Measurements from ENCODE around the gene MYRIP.

The MYRIP gene

GRCh38 chr3:40242216-40242615, 432.8 kb downstream of the MYRIP start:
- Histone ChIP-seq H3K4me3 (ENCODE audit: insufficient read length, low read depth) (no peak overlapping the region), H3K9me3 (ENCODE audit: insufficient read depth, low read length) (no peaks in the 10 kb centered on the region), H3K27me3 (ENCODE audit: insufficient read depth, insufficient read length) (no peaks in the 10 kb centered on the region), H3K9ac (ENCODE audit: insufficient read length, low read depth) (no peak overlapping the region), H3K36me3 (ENCODE audit: insufficient read depth, insufficient read length, low read length) (no peaks in the 10 kb centered on the region), H3K4me1 (ENCODE audit: insufficient read depth, insufficient read length) (no peaks in the 10 kb centered on the region)
- TF ChIP-seq ZNF274 (IDR thresholded peaks at IDR 0.05; ENCODE audit: low read depth, low read length) (no peak), SUZ12 (IDR thresholded peaks at IDR 0.05; ENCODE audit: extremely low read depth, insufficient read depth, insufficient read length) (no peak), YY1 (IDR thresholded peaks at IDR 0.05; ENCODE audit: insufficient read depth, insufficient read length) (no peak)
- no peak for DNase-seq (ENCODE audit: low read depth, low spot score)

- Histone ChIP-seq H3K4me3 (ENCODE audit: insufficient read length, low read depth) (no peak overlapping the region), H3K27me3 (ENCODE audit: insufficient read depth, insufficient read length) (no peaks in the 10 kb centered on the region), H3K4me1 (ENCODE audit: insufficient read depth, insufficient read length) (no peaks in the 10 kb centered on the region), H3K9me3 (ENCODE audit: insufficient read depth, low read length) (no peaks in the 10 kb centered on the region), H3K36me3 (ENCODE audit: insufficient read depth, insufficient read length, low read length) (no peaks in the 10 kb centered on the region), H3K9ac (ENCODE audit: insufficient read length, low read depth) (no peak overlapping the region)
- TF ChIP-seq SUZ12 (IDR thresholded peaks at IDR 0.05; ENCODE audit: extremely low read depth, insufficient read depth, insufficient read length) = no peak
- no peak for TF ChIP-seq YY1 (IDR thresholded peaks at IDR 0.05; ENCODE audit: insufficient read depth, insufficient read length)
- TF ChIP-seq ZNF274 (IDR thresholded peaks at IDR 0.05; ENCODE audit: low read depth, low read length) = no peak
- DNase-seq (ENCODE audit: low read depth, low spot score) = no peak
Measured at GRCh38 chr3:40242638-40243037, 433.2 kb downstream of the MYRIP start.

GRCh38 chr3:40243056-40243455, 433.6 kb downstream of the MYRIP start:
- TF ChIP-seq YY1 (IDR thresholded peaks at IDR 0.05; ENCODE audit: insufficient read depth, insufficient read length) = no peak
- no peak for TF ChIP-seq ZNF274 (IDR thresholded peaks at IDR 0.05; ENCODE audit: low read depth, low read length)
- TF ChIP-seq SUZ12 (IDR thresholded peaks at IDR 0.05; ENCODE audit: extremely low read depth, insufficient read depth, insufficient read length) = no peak
- DNase-seq (ENCODE audit: low read depth, low spot score) = no peak
- H3K9ac ChIP-seq (ENCODE audit: insufficient read length, low read depth) = no peak overlapping the region
- no peaks in the 10 kb centered on the region for H3K36me3 ChIP-seq (ENCODE audit: insufficient read depth, insufficient read length, low read length)
- no peaks in the 10 kb centered on the region for H3K9me3 ChIP-seq (ENCODE audit: insufficient read depth, low read length)
- no peaks in the 10 kb centered on the region for H3K27me3 ChIP-seq (ENCODE audit: insufficient read depth, insufficient read length)
- no peak overlapping the region for H3K4me3 ChIP-seq (ENCODE audit: insufficient read length, low read depth)
- H3K4me1 ChIP-seq (ENCODE audit: insufficient read depth, insufficient read length) = no peaks in the 10 kb centered on the region

DNA sequence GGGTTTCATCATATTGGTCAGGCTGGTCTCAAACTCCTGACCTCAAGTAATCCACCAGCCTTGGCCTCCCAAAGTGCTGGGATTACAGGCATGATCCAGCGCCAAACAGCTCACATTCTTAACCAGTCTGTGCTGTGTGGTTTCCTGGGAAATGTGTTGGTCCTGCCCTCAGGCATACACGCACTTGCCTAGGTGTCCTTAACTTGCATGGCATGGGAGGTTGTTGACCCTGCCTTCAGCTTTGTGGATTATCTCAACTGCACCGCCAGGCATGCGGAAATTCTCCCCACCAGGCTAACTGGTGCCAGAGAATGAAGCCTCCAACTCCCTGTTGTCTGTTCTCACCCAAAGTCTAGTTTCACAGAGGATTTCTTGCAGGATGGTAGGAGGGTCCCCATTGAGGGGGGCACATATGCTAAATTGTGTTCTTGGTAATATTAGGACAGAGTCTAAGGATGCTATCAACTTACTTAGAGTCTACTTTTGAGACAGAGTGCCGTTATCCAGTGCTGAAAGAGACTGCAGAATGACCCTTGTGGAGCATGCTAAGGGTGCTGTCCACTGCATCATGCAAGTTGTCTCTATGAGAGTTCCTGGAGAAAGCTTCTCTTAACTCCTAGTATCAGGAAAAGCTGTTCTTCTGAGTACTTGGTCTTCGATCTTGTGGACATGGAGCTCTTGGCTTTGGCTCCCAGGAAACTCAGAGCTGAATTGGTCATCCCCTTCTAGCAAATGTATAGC, 438.5 kb downstream of the MYRIP start:
- Histone ChIP-seq H3K27me3 (ENCODE audit: insufficient read depth, insufficient read length) (no peaks in the 10 kb centered on the region), H3K36me3 (ENCODE audit: insufficient read depth, insufficient read length, low read length) (no peaks in the 10 kb centered on the region), H3K4me1 (ENCODE audit: insufficient read depth, insufficient read length) (no peaks in the 10 kb centered on the region), H3K9me3 (ENCODE audit: insufficient read depth, low read length) (no peaks in the 10 kb centered on the region), H3K4me3 (ENCODE audit: insufficient read length, low read depth) (no peak overlapping the region), H3K9ac (ENCODE audit: insufficient read length, low read depth) (no peak overlapping the region)
- no peak for DNase-seq (ENCODE audit: low read depth, low spot score)
- no peak for TF ChIP-seq SUZ12 (IDR thresholded peaks at IDR 0.05; ENCODE audit: extremely low read depth, insufficient read depth, insufficient read length)
- no peak for TF ChIP-seq YY1 (IDR thresholded peaks at IDR 0.05; ENCODE audit: insufficient read depth, insufficient read length)
- no peak for TF ChIP-seq ZNF274 (IDR thresholded peaks at IDR 0.05; ENCODE audit: low read depth, low read length)

GRCh38 chr3:40248591-40248990, 439.2 kb downstream of the MYRIP start:
- no peak overlapping the region for H3K9ac ChIP-seq (ENCODE audit: insufficient read length, low read depth)
- no peaks in the 10 kb centered on the region for H3K9me3 ChIP-seq (ENCODE audit: insufficient read depth, low read length)
- no peaks in the 10 kb centered on the region for H3K27me3 ChIP-seq (ENCODE audit: insufficient read depth, insufficient read length)
- H3K36me3 ChIP-seq (ENCODE audit: insufficient read depth, insufficient read length, low read length) = no peaks in the 10 kb centered on the region
- no peak for DNase-seq (ENCODE audit: low read depth, low spot score)
- TF ChIP-seq SUZ12 (IDR thresholded peaks at IDR 0.05; ENCODE audit: extremely low read depth, insufficient read depth, insufficient read length) (no peak), YY1 (IDR thresholded peaks at IDR 0.05; ENCODE audit: insufficient read depth, insufficient read length) (no peak), ZNF274 (IDR thresholded peaks at IDR 0.05; ENCODE audit: low read depth, low read length) (no peak)
- no peaks in the 10 kb centered on the region for H3K4me1 ChIP-seq (ENCODE audit: insufficient read depth, insufficient read length)
- H3K4me3 ChIP-seq (ENCODE audit: insufficient read length, low read depth) = no peak overlapping the region

DNA sequence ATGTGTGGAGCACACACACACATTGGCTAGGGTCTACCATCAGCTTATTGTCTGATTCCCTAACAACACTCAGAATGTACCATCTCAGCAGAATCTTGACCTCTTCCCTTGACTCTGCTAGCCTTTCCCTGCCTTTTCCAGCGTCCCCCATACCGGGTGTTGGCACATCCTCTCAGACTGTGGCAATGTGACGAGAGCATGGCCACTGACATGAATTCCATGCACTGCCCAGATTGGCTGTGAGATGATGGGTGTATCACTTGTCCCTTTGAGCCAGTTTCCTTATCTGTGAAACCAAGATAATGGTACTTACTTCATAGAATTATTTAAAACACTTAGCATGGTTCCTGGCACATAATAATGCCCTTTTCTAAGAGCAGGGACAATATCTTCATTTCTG, 439.8 kb downstream of the MYRIP start:
- TF ChIP-seq YY1 (IDR thresholded peaks at IDR 0.05; ENCODE audit: insufficient read depth, insufficient read length) (no peak), ZNF274 (IDR thresholded peaks at IDR 0.05; ENCODE audit: low read depth, low read length) (no peak), SUZ12 (IDR thresholded peaks at IDR 0.05; ENCODE audit: extremely low read depth, insufficient read depth, insufficient read length) (no peak)
- H3K9me3 ChIP-seq (ENCODE audit: insufficient read depth, low read length) = no peaks in the 10 kb centered on the region
- DNase-seq (ENCODE audit: low read depth, low spot score) = no peak
- H3K36me3 ChIP-seq (ENCODE audit: insufficient read depth, insufficient read length, low read length) = no peaks in the 10 kb centered on the region
- no peak overlapping the region for H3K4me3 ChIP-seq (ENCODE audit: insufficient read length, low read depth)
- no peaks in the 10 kb centered on the region for H3K27me3 ChIP-seq (ENCODE audit: insufficient read depth, insufficient read length)
- no peak overlapping the region for H3K9ac ChIP-seq (ENCODE audit: insufficient read length, low read depth)
- no peaks in the 10 kb centered on the region for H3K4me1 ChIP-seq (ENCODE audit: insufficient read depth, insufficient read length)

DNA sequence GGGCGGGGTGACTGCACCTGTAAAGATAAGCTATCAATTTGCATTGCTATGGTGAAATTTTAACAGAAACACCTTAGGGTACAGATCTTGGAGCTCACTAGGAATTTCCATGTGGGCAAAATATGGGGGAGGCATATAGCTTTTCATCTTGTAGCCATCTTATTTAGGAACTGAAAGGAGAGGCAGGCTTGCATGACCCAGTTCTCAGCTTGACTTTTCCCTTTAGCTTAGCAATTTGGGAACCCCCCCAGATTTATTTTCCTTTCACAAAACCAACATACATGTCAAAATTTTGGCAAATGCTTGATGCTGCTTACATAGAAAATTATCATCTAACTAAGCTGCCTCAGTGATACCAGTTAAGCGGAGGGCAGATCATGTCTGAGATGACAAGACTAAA, 445.1 kb downstream of the MYRIP start:
- Histone ChIP-seq H3K9ac (ENCODE audit: insufficient read length, low read depth) (no peak overlapping the region), H3K4me3 (ENCODE audit: insufficient read length, low read depth) (no peak overlapping the region), H3K27me3 (ENCODE audit: insufficient read depth, insufficient read length) (no peaks in the 10 kb centered on the region), H3K4me1 (ENCODE audit: insufficient read depth, insufficient read length) (no peaks in the 10 kb centered on the region), H3K36me3 (ENCODE audit: insufficient read depth, insufficient read length, low read length) (no peaks in the 10 kb centered on the region), H3K9me3 (ENCODE audit: insufficient read depth, low read length) (no peaks in the 10 kb centered on the region)
- no peak for DNase-seq (ENCODE audit: low read depth, low spot score)
- TF ChIP-seq YY1 (IDR thresholded peaks at IDR 0.05; ENCODE audit: insufficient read depth, insufficient read length) = no peak
- no peak for TF ChIP-seq ZNF274 (IDR thresholded peaks at IDR 0.05; ENCODE audit: low read depth, low read length)
- no peak for TF ChIP-seq SUZ12 (IDR thresholded peaks at IDR 0.05; ENCODE audit: extremely low read depth, insufficient read depth, insufficient read length)
